Measurements from ENCODE around the gene SLC19A3. TPM values are rescaled to one million over a fixed set of nuclear protein-coding genes. Genes with fewer than 3 reads are reported as not detected.

SLC19A3 gene
- total and polyA plus RNA-seq, 2 of the 4 experiments (the other 2 are of a cell fraction), result under 0.01 TPM; not detected in 1

GRCh38 chr2:227634201-227634600 lies 83.6 kb downstream of the SLC19A3 start:
- no peak for DNase-seq
- TF ChIP-seq RCOR1 (IDR thresholded peaks at IDR 0.05; ENCODE audit: insufficient replicate concordance, low read length) (no peak), FOS (IDR thresholded peaks at IDR 0.05; ENCODE audit: low read depth, low read length) (no peak), RFX5 (IDR thresholded peaks at IDR 0.05; ENCODE audit: low read depth, low read length) (no peak), USF2 (IDR thresholded peaks at IDR 0.05; ENCODE audit: low read depth, low read length) (no peak)
- CTCF ChIA-PET, result no interaction called here

More at GRCh38 chr2:227634201-227634600, 83.6 kb downstream of the SLC19A3 start:
- Histone ChIP-seq H3K79me1 (ENCODE audit: low read depth in 1 of 2, low read length in 2 of 2) (no peaks in the 10 kb centered on the region), H3K14ac (replicated peaks; ENCODE audit: low read depth, low read length) (no peak overlapping the region), H4K8ac (ENCODE audit: low read depth in 2 of 2, low read length in 2 of 2) (no peak overlapping the region), H3K36me3 (ENCODE audit: control insufficient read depth, insufficient read depth, low read length) (no peaks in the 10 kb centered on the region), H3K9me3 (ENCODE audit: control insufficient read depth, insufficient read depth, low read length) (no peaks in the 10 kb centered on the region), H3K23ac (ENCODE audit: low read depth, low read length) (no peak overlapping the region), H3K56ac (ENCODE audit: extremely low read depth, insufficient read depth, low read length) (no peak overlapping the region), H2AFZ (replicated peaks; ENCODE audit: low read length, poor library complexity) (no peak overlapping the region), H4K91ac (ENCODE audit: insufficient read depth, low read depth, low read length) (no peak overlapping the region), H3K27me3 (ENCODE audit: control insufficient read depth, insufficient read depth, low read length) (no peaks in the 10 kb centered on the region), H3K27ac (ENCODE audit: insufficient read depth, low read length) (no peak overlapping the region), H3K9me1 (ENCODE audit: insufficient read depth, low read length) (no peaks in the 10 kb centered on the region), H2BK5ac (ENCODE audit: low read depth, low read length, poor library complexity, severe bottlenecking) (no peak overlapping the region), H3K4me3 (ENCODE audit: insufficient read depth, low read depth, low read length) (no peak overlapping the region), H2BK20ac (ENCODE audit: low read depth, low read length) (no peak overlapping the region), H2AK5ac (ENCODE audit: low read depth, low read length) (no peak overlapping the region), H3K18ac (ENCODE audit: low read depth, low read length) (no peak overlapping the region), H3K4me1 (ENCODE audit: control insufficient read depth, insufficient read depth, low read length) (no peaks in the 10 kb centered on the region), H2BK120ac (ENCODE audit: low read depth, low read length) (no peak overlapping the region), H3K9ac (ENCODE audit: low read depth, low read length) (no peak overlapping the region), H2BK15ac (ENCODE audit: low read depth, low read length) (no peak overlapping the region), H4K20me1 (ENCODE audit: insufficient read depth, low read length) (no peaks in the 10 kb centered on the region), H2AK9ac (replicated peaks; ENCODE audit: low read depth, low read length, poor library complexity) (no peak overlapping the region), H3K4me2 (ENCODE audit: low read depth, low read length) (no peak overlapping the region), H3K4ac (ENCODE audit: low read depth, low read length) (no peak overlapping the region), H4K5ac (ENCODE audit: low read depth, low read length) (no peak overlapping the region)
- in situ Hi-C loops (cut with MboI; ENCODE audit: low sequenced_read_pairs) (no loop called here), intact Hi-C loops (cut with micrococcal nuclease) (no loop called here), dilution Hi-C loops (cut with HindIII; ENCODE audit: low sequenced_read_pairs, unreplicated experiment) (no loop called here)
- ATAC-seq (ENCODE audit: low read depth), result no peak
- no CpG with 5 or more reads among the region's 3 CpGs for WGBS, 2 experiments (ENCODE audit: extremely low coverage in 2 of 2, insufficient read length in 1 of 2)
- POLR2A ChIA-PET (ENCODE audit: unreplicated experiment), result no interaction called here
- no TSS peak for BruUV-seq (replicated peaks)

Small RNA genes within 50 kb of the gene (microRNA-seq; reads per million reads assigned to microRNA genes)
- gene RNA5SP121 (ENCODE audit: insufficient read depth, insufficient read length), result not detected

Small RNA genes within 50 kb of the gene (small RNA-seq; reads per million reads assigned to genes)
- 0 to 0.60 (median 0.15) reads per million in 5 experiments for gene RNA5SP121

Other genes with a start within 250 kb of the SLC19A3 start
- 93.6 and 126 TPM in 2 replicates for gene AGFG1, start 245.9 kb downstream of the SLC19A3 start, total RNA-seq (2012; rRNA removed)
- 58.1 and 58.4 TPM in 2 replicates for gene AGFG1, start 245.9 kb downstream of the SLC19A3 start, polyA plus RNA-seq (2012; rRNA removed)
- not detected in 2 replicates for gene SCYGR2, start 119.1 kb downstream of the SLC19A3 start, total RNA-seq (2012; rRNA removed)
- gene SCYGR2, start 119.1 kb downstream of the SLC19A3 start, polyA plus RNA-seq (2012; rRNA removed), result not detected in 2 replicates
- not detected in 2 replicates for gene SCYGR3, start 103.2 kb downstream of the SLC19A3 start, total RNA-seq (2012; rRNA removed)
- gene SCYGR3, start 103.2 kb downstream of the SLC19A3 start, polyA plus RNA-seq (2012; rRNA removed), result not detected in 2 replicates
- gene SCYGR4, start 100.5 kb downstream of the SLC19A3 start, total RNA-seq (2012; rRNA removed), result not detected in 2 replicates
- not detected in 2 replicates for gene SCYGR4, start 100.5 kb downstream of the SLC19A3 start, polyA plus RNA-seq (2012; rRNA removed)
- not detected in 2 replicates for gene SCYGR5, start 51.2 kb downstream of the SLC19A3 start, total RNA-seq (2012; rRNA removed)
- gene SCYGR5, start 51.2 kb downstream of the SLC19A3 start, polyA plus RNA-seq (2012; rRNA removed), result not detected in 2 replicates
- gene SCYGR6, start 6.7 kb upstream of the SLC19A3 start, total RNA-seq (2012; rRNA removed), result not detected in 2 replicates
- gene SCYGR6, start 6.7 kb upstream of the SLC19A3 start, polyA plus RNA-seq (2012; rRNA removed), result not detected in 2 replicates
- gene SCYGR7, start 10.3 kb upstream of the SLC19A3 start, total RNA-seq (2012; rRNA removed), result not detected in 2 replicates
- gene SCYGR7, start 10.3 kb upstream of the SLC19A3 start, polyA plus RNA-seq (2012; rRNA removed), result not detected in 2 replicates
- gene SCYGR8, start 27.9 kb upstream of the SLC19A3 start, total RNA-seq (2012; rRNA removed), result not detected in 2 replicates
- gene SCYGR8, start 27.9 kb upstream of the SLC19A3 start, polyA plus RNA-seq (2012; rRNA removed), result not detected in 2 replicates
- not detected in 2 replicates for gene CCL20, start 95.8 kb upstream of the SLC19A3 start, total RNA-seq (2012; rRNA removed)
- not detected in 2 replicates for gene CCL20, start 95.8 kb upstream of the SLC19A3 start, polyA plus RNA-seq (2012; rRNA removed)
- 1.4 TPM in 2 replicates for gene DAW1, start 153.6 kb upstream of the SLC19A3 start, total RNA-seq (2012; rRNA removed)
- 0.86 and 0.93 TPM in 2 replicates for gene DAW1, start 153.6 kb upstream of the SLC19A3 start, polyA plus RNA-seq (2012; rRNA removed)